Activated naive CD4-positive, alpha-beta T cell treated with anti-CD3 and anti-CD28 coated beads for 36 hours (primary cell): ENCODE measurements around the gene NFATC3. TPM values are rescaled to one million over a fixed set of nuclear protein-coding genes. Genes with fewer than 3 reads are reported as not detected.
"Not testable (repeated sequence)": the region's sequence is repeated elsewhere in the genome, so short reads cannot be mapped to it uniquely, and the experiment has no call there.

Experiments used
- CTCF ChIA-PET: fragments of 350-600 bp; sonication (Branson Sonifier 250); formaldehyde crosslinking; loops from one replicate; lab custom pipeline; 2021; ENCODE audit warnings: antibody characterized with exemption; lab: Charles Lee
- DNase-seq: peaks from one replicate; pipeline ENCODE4 v3.0.0-alpha.2; 2020
- H3K27ac Mint-ChIP-seq: one replicate; pipeline ENCODE4 v1.8.0; 2021; ENCODE audit warnings: mild to moderate bottlenecking, mixed read lengths
- H3K27me3 Mint-ChIP-seq: one replicate; pipeline ENCODE4 v1.8.0; 2021; ENCODE audit warnings: low read depth, mixed read lengths
- H3K36me3 Mint-ChIP-seq: one replicate; pipeline ENCODE4 v1.8.0; 2021; ENCODE audit warnings: low read depth, mixed read lengths
- H3K4me1 Mint-ChIP-seq: one replicate; pipeline ENCODE4 v1.8.0; 2021; ENCODE audit warnings: low read depth, mixed read lengths
- H3K4me3 Mint-ChIP-seq: one replicate; pipeline ENCODE4 v1.8.0; 2021; ENCODE audit warnings: mild to moderate bottlenecking, moderate library complexity, mixed read lengths
- H3K9me3 Mint-ChIP-seq: one replicate; pipeline ENCODE4 v1.8.0; 2021; ENCODE audit warnings: mixed read lengths
- intact Hi-C: fragments of 100-400 bp; cut with micrococcal nuclease; formaldehyde crosslinking; loops from one replicate; pipeline ENCODE4 v1.15.1; 2023
- total RNA-seq, 2 experiments: library from RNA; stranded (reverse); gene quantifications; one replicate each; pipeline ENCODE4 v1.2.3, GENCODE V29; 2021

The NFATC3 gene
- total RNA-seq, 2 experiments from 2014 or later = 49.1 to 50.3 TPM

- not testable (repeated sequence) for H3K27me3 Mint-ChIP-seq, H3K36me3 Mint-ChIP-seq, H3K4me3 Mint-ChIP-seq, DNase-seq, H3K9me3 Mint-ChIP-seq
- intact Hi-C loops = loop anchor here (5.0 kb wide), 1 partner anchor 55 kb away; no protein-coding TSS in a partner anchor
- CTCF ChIA-PET = interaction anchor here (1.0 to 3.7 kb wide), 7 partner anchors 21 to 170 kb away, joined by 3 to 20 read pairs (median 6); no protein-coding TSS in a partner anchor
- H3K4me1 Mint-ChIP-seq = peaks cover 80% of the 10 kb centered on the region
- H3K27ac Mint-ChIP-seq = peak overlapping the region; percentile 88
These were observed 7.1 kb downstream of the NFATC3 start for GRCh38 chr16:68092275-68092674.

- Mint-ChIP-seq H3K27me3 (no peaks in the 10 kb centered on the region), H3K4me3 (peak overlapping the region; percentile 14), H3K9me3 (no peaks in the 10 kb centered on the region), H3K27ac (peak overlapping the region; percentile 72), H3K4me1 (peaks cover 80% of the 10 kb centered on the region), H3K36me3 (peaks cover 2% of the 10 kb centered on the region)
- CTCF ChIA-PET = interaction anchor here (0.6 to 3.7 kb wide), 34 partner anchors 9 to 460 kb away, joined by 3 to 20 read pairs (median 4); partner anchors contain the start of gene NFATC3
- no peak for DNase-seq
- intact Hi-C loops = loop anchor here (1.0 to 5.0 kb wide), 5 partner anchors 8 to 135 kb away; no protein-coding TSS in a partner anchor
These were observed 8.8 kb downstream of the NFATC3 start for GRCh38 chr16:68093816-68094613.

- H3K4me3 Mint-ChIP-seq = no peak overlapping the region
- CTCF ChIA-PET = interaction anchor here (0.9 to 3.7 kb wide), 10 partner anchors 8 to 136 kb away, joined by 3 to 20 read pairs (median 8); partner anchors contain the start of gene NFATC3
- peaks cover 78% of the 10 kb centered on the region for H3K4me1 Mint-ChIP-seq
- H3K36me3 Mint-ChIP-seq = peaks cover 3% of the 10 kb centered on the region
- intact Hi-C loops = loop anchor here (1.0 to 5.0 kb wide), 5 partner anchors 8 to 135 kb away; no protein-coding TSS in a partner anchor
- DNase-seq = no peak
- H3K9me3 Mint-ChIP-seq = no peaks in the 10 kb centered on the region
- H3K27ac Mint-ChIP-seq = peak overlapping the region; percentile 72
- H3K27me3 Mint-ChIP-seq = no peaks in the 10 kb centered on the region
These were observed 9.4 kb downstream of the NFATC3 start for GRCh38 chr16:68094614-68094934.

- CTCF ChIA-PET = interaction anchor here (0.5 to 1.5 kb wide), 2 partner anchors 9 to 182 kb away, joined by 3 read pairs; no protein-coding TSS in a partner anchor
- Mint-ChIP-seq H3K27ac (no peak overlapping the region), H3K36me3 (peaks cover 3% of the 10 kb centered on the region)
These were observed 11.3 kb downstream of the NFATC3 start for GRCh38 chr16:68096491-68096890.

GRCh38 chr16:68097088-68097487, 11.9 kb downstream of the NFATC3 start:
- intact Hi-C loops = no loop called here
- peaks cover 3% of the 10 kb centered on the region for H3K36me3 Mint-ChIP-seq
- H3K27me3 Mint-ChIP-seq = no peaks in the 10 kb centered on the region
- peaks cover 75% of the 10 kb centered on the region for H3K4me1 Mint-ChIP-seq
- no peak overlapping the region for H3K27ac Mint-ChIP-seq
- no peaks in the 10 kb centered on the region for H3K9me3 Mint-ChIP-seq
- DNase-seq = no peak
- no peak overlapping the region for H3K4me3 Mint-ChIP-seq
- CTCF ChIA-PET = interaction anchor here (0.8 to 1.5 kb wide), 3 partner anchors 10 to 131 kb away, joined by 3 to 4 read pairs (median 3); no protein-coding TSS in a partner anchor

More at GRCh38 chr16:68096491-68096890, 11.3 kb downstream of the NFATC3 start:
- intact Hi-C loops = no loop called here
- Mint-ChIP-seq H3K27me3 (no peaks in the 10 kb centered on the region), H3K4me1 (peaks cover 77% of the 10 kb centered on the region), H3K9me3 (no peaks in the 10 kb centered on the region), H3K4me3 (no peak overlapping the region)
- no peak for DNase-seq

GRCh38 chr16:68097895-68098294, 12.7 kb downstream of the NFATC3 start:
- CTCF ChIA-PET = interaction anchor here (0.8 kb wide), 1 partner anchor 124 kb away, joined by 4 read pairs; no protein-coding TSS in a partner anchor
- H3K27me3 Mint-ChIP-seq = no peaks in the 10 kb centered on the region
- H3K4me1 Mint-ChIP-seq = peaks cover 77% of the 10 kb centered on the region
- H3K9me3 Mint-ChIP-seq = no peaks in the 10 kb centered on the region
- no peak overlapping the region for H3K4me3 Mint-ChIP-seq
- no peak for DNase-seq
- intact Hi-C loops = no loop called here
- peaks cover 3% of the 10 kb centered on the region for H3K36me3 Mint-ChIP-seq
- no peak overlapping the region for H3K27ac Mint-ChIP-seq

- peaks cover 16% of the 10 kb centered on the region for H3K36me3 Mint-ChIP-seq
- H3K27me3 Mint-ChIP-seq = no peaks in the 10 kb centered on the region
- no peak for DNase-seq
- H3K27ac Mint-ChIP-seq = no peak overlapping the region
- peaks cover 76% of the 10 kb centered on the region for H3K4me1 Mint-ChIP-seq
- intact Hi-C loops = no loop called here
- no peak overlapping the region for H3K4me3 Mint-ChIP-seq
- CTCF ChIA-PET = no interaction called here
- peaks cover 3% of the 10 kb centered on the region for H3K9me3 Mint-ChIP-seq
These were observed 15.3 kb downstream of the NFATC3 start for GRCh38 chr16:68100488-68100887.

- Mint-ChIP-seq H3K9me3 (peaks cover 28% of the 10 kb centered on the region), H3K4me1 (peaks cover 79% of the 10 kb centered on the region), H3K4me3 (no peak overlapping the region), H3K36me3 (peaks cover 31% of the 10 kb centered on the region), H3K27ac (peak overlapping the region; percentile 15), H3K27me3 (no peaks in the 10 kb centered on the region)
- DNase-seq = no peak
- intact Hi-C loops = no loop called here
- CTCF ChIA-PET = interaction anchor here (0.6 kb wide), 1 partner anchor 38 kb away, joined by 3 read pairs; no protein-coding TSS in a partner anchor
These were observed 20.4 kb downstream of the NFATC3 start for GRCh38 chr16:68105611-68106010.

- Mint-ChIP-seq H3K4me1 (peaks cover 82% of the 10 kb centered on the region), H3K36me3 (peaks cover 42% of the 10 kb centered on the region), H3K9me3 (peaks cover 41% of the 10 kb centered on the region)
- H3K4me3 Mint-ChIP-seq, intact Hi-C loops, H3K27me3 Mint-ChIP-seq, DNase-seq, H3K27ac Mint-ChIP-seq: not testable (repeated sequence)
- CTCF ChIA-PET = interaction anchor here (1.1 to 3.0 kb wide), 2 partner anchors 14 to 37 kb away, joined by 3 to 13 read pairs; no protein-coding TSS in a partner anchor
These were observed 22.2 kb downstream of the NFATC3 start for GRCh38 chr16:68107230-68107928.

- Mint-ChIP-seq H3K36me3 (peaks cover 37% of the 10 kb centered on the region), H3K9me3 (peaks cover 41% of the 10 kb centered on the region), H3K4me1 (peaks cover 79% of the 10 kb centered on the region)
- H3K27ac Mint-ChIP-seq, H3K27me3 Mint-ChIP-seq, intact Hi-C loops, H3K4me3 Mint-ChIP-seq, DNase-seq: not testable (repeated sequence)
- CTCF ChIA-PET = interaction anchor here (3.0 kb wide), 1 partner anchor 16 kb away, joined by 13 read pairs; no protein-coding TSS in a partner anchor
These were observed 24.0 kb downstream of the NFATC3 start for GRCh38 chr16:68109156-68109555.

GRCh38 chr16:68110611-68111010, 25.4 kb downstream of the NFATC3 start:
- intact Hi-C loops, H3K4me3 Mint-ChIP-seq, DNase-seq, H3K27me3 Mint-ChIP-seq, CTCF ChIA-PET: not testable (repeated sequence)
- peaks cover 79% of the 10 kb centered on the region for H3K4me1 Mint-ChIP-seq
- H3K9me3 Mint-ChIP-seq = peaks cover 37% of the 10 kb centered on the region
- H3K36me3 Mint-ChIP-seq = peaks cover 29% of the 10 kb centered on the region
- H3K27ac Mint-ChIP-seq = peak overlapping the region; percentile 77

- Mint-ChIP-seq H3K4me3 (no peak overlapping the region), H3K36me3 (peaks cover 29% of the 10 kb centered on the region), H3K27ac (no peak overlapping the region), H3K9me3 (peaks cover 36% of the 10 kb centered on the region), H3K4me1 (peaks cover 78% of the 10 kb centered on the region), H3K27me3 (no peaks in the 10 kb centered on the region)
- DNase-seq = no peak
- CTCF ChIA-PET = no interaction called here
- intact Hi-C loops = no loop called here
These were observed 26.2 kb downstream of the NFATC3 start for GRCh38 chr16:68111379-68111778.
